GM19467 (cell line): ENCODE data around the gene SSX2IP.
"Not testable (repeated sequence)": the region's sequence is repeated elsewhere in the genome, so short reads cannot be mapped to it uniquely, and the experiment has no call there.

ENCODE experiments used
- ATAC-seq: cut with Tn5 transposase; IDR thresholded peaks from one replicate; pipeline ENCODE4 v1.9.1; 2021; ENCODE audit warnings: mild to moderate bottlenecking, moderate library complexity; ENCODE audit not compliant: unreplicated experiment

SSX2IP gene

DNA sequence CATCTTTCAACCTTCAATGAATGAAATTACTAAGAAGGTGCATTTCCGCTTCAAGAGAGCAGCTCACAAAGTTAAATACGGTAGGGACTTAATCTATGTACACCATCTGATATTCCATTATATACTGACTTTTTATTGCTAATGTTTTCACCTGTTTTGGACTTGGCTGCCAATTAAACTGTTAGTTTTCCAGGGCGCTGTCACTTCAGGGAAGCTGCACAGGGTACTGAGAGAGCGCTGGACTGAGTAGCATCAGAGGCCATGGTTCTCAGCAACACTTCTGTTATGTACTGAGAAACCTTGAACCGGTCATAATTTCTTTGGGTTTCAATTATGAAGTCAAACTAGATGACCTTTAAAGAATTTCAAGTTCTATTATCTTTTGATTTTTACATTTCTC is 8.2 kb downstream of the SSX2IP start:
- no peak for ATAC-seq

DNA sequence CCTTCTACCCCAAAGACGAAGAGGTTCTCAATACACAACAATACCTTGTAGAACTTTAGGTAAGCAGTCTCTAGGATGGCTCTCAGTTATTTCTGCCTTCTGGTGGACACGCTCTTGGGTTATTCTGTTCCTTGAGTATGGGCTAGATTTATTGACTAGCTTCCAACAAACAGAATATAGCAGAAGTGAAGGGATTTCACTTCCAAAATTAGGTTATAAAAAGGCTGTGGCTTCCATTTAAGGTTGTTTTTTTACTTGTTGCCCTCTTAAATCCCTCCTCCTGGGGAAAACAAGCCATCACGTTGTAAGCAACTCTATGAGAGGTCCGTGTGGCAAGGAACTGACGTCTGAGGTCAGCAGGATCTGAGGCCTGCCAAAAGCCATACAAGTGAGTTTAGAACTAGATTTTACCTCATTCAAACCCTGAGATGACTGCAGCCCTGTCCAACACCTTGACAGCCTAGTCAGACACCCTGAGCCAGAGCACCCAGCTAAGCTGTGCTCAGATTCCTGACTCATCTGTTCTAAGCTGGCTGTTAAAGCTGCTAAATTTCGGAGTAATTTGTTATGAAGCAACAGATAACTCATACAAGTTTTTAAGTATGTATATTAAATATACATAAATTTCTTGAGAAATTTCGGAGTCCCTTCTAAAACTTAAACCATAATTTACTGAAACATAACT is 12.7 kb downstream of the SSX2IP start:
- ATAC-seq = no peak

DNA sequence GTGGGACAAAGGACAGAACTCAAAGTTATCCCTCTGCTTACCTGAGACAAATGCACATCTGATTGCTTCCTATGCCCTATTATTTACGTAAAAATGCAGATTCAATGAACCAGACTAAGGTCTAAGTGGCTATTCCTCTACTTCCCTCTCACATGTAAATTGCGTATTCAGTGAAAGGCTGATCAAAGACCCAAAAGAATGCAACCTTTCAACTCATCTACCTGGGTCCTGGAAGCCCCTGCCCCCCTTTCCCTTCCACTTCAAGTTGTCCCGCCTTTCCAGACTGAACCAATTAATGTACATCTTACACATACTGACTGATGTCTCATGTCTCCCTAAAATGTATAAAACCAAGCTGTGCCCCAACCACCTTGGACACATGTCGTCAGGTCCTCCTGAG is 14.6 kb downstream of the SSX2IP start:
- no peak for ATAC-seq

DNA sequence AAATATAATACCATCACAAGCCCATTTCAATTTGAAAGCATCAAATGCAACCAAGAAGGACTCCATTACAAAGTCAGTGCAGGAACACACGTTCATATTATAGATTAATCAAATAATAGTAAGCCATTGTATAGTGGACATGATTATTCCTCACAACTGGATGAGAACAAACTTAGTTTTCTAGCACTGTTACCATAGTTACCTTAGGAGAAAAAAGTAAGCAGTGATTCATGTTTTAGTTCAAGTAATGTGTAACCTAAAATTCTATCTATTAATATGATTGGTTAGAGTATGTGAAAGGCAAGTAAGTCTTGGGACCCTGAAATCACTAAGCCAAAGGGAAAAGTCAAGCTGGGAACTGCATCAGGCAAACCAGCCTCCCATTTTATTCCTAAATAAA is 15.2 kb downstream of the SSX2IP start:
- no peak for ATAC-seq

DNA sequence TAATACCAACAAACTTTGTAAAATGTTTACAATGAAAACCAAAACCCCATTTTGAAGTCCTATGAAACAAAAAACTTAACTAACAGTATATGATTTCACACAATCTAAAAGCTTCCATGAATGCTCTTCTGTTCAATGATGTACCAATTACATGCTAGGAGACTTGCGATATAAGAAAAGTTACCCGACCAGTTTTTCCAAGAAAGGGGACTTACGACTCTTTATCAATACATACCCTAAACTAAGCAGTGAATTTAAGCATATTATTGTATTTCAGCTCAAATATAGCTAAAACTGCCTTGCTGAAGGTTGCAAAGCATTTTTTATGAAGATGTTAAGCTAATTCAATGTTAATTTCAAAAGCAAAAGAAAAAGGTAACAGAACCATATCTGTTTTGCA is 15.6 kb downstream of the SSX2IP start:
- ATAC-seq = no peak

DNA sequence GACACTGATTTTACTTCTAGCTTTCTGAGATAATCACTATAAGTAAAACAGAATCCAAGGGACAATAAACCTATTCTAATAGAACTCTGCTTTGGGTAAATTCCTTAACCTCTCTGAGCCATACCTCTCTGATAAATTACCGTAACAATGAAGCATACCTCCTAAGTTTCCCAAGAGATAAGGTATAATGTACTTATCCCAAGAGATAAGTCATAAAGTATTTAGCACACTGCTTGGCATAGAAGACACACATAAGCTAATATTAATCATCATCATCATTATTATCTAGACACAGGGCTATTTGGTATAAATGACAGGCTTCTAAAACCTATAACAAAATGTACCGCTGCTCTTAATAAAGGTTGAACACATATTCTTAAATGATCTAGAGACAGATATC is 16.2 kb downstream of the SSX2IP start:
- ATAC-seq = no peak

DNA sequence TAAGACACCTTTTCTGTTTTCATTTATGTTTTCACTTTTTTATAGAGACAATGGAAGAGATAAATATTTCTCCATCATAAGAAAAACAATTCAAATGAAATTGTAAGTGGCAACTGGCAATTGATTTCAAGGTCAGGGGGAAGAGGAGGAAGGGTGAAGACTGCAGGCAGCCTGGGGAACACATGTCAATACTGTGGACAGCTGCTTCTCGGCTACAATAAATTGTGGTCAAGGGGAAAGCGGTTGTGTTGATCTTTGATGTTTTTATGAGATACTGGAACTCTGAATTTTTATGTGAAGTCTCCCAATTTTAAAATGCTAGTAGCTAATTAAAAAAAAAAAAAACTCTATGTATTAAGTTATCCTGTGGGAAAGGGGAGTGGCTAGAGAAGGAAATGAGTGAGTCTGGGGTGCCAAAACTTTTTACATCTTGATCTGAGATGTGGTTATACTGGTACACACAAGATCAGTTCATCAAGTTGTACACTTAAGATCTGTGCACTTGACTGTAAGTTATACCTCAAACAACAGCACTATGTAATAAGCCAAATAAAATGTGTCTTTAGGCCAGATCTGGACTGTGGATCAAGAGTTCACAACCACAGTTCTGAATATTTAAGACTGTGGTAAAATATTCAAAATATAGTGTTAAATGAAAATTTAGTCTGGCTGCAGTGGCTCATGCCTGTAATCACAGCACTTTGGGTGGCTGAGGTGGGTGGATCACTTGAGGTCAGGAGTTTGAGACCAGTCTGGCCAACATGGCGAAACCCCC is 18.0 kb downstream of the SSX2IP start:
- ATAC-seq = no peak

DNA sequence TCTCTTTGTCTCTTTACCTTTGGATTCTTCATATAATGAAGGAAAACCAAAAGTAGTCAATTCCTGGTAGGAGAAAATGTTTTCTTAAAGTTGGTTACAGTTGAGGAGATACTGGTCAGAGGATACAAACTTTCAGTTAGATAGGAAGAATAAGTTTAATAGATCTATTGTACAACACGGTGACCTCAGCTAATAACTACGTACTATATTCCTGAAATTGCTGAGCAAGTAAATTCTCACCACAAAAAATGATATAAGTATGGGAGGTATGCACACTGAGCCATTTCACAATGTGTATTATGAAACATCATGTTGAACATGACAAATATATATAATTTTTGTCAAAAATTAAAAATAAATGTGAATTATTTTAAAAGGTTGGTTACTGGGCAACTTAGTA is 20.4 kb downstream of the SSX2IP start:
- ATAC-seq = no peak

DNA sequence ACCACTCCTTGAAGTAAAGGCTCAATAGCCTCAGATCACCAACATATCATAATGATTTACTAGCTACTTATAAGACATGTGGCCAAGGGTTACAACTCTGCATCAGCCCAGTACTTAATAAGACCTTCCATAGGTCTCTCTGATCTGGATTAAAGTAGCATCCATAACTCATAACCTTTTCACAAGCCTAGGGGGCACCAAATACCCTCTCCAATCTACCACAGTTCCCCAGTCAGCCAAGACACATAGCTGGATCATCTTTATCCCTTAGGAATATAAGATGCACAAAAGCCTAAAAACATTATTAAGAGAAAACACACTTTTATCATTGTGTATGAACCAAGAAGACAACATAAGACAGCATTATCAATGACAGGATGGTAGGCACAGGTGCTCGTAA is 22.1 kb downstream of the SSX2IP start:
- ATAC-seq = no peak

DNA sequence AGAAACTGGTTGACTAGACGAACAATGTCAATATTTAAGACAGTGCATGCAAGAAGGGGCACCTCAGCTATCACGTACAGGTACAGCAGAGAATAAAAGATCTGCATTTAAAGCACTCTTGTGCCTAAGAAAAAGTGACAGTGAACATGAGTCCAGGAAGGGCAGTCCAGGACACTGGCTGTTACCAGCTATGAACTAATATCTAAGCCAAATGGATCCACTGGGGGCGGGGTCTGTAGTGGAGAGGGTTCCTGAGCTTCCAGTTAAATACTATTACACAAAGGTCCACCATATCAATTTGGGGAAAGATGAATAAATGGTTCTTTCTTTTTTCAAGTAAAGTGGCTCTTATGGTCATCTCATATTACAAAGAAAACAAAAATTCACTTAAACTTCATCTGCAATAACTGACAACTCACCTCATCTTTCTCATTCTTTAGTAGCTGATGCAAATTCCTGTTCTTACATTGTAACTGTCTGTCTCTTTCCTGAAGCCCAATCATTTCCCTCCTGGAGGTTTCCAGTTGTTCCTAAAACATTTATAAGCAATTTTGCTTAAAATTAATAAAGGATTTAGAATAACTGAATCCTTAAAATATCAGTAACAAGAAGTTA is 24.5 kb downstream of the SSX2IP start:
- no peak for ATAC-seq

DNA sequence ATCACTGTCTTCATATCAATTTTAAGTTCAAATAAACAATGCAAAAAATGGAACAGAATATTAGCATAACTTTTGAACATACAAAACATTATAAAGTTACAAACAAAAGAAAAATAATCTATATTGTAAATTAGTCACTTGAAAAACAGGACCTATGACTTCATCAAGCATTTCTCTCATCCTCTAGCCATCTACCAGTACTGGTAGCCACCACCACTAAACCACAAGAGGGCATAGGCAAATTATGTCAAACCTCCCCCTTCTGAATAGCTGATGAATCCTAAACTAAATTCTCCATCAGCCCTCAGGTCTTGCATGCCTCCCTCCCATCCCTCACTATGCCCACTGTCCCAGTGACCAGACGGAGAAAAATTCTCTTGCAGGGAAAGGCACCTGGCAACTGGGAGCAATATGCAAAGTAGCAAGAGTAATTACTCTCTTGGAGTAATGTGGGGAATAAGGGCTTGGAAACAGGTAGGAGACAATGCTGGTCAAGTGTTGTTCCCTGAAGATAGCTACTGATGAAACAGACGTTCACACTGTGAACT is 37.1 kb downstream of the SSX2IP start:
- no peak for ATAC-seq

DNA sequence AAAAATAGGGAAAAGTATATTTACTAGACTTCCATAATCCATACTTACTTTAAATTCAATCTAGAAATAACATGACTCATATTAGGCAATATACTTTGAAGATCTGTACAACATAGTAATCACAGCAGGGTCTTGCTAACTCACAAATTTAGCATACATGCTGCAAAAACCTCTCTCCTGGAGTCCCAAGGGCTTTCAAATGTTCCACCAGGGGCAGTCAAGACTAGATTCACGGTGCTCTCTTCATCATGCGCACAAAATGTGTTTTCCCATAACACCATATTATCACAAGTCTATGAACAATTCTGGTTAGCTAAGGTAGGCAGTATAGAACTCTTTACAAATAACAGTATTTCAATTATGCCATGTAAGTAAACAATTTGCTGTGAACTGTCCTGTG is 45.8 kb downstream of the SSX2IP start:
- no peak for ATAC-seq

DNA sequence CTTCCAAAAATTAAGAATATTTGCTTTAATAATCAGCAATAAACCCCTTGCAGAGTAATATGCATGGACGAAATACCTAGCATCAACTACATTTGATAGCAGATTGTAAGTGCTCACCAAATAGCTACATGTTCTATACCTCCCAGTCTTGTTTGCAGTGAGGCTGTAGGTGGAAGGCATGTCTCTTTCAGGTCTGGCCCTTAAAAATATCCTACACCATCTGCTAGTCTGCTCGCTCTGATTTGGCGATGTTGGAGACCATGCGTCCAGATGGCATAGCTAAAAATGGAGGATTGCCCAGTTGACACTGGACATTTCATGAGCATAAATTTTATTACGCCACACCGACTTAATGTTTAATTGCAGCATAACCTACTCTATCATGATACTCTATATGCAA is 47.1 kb downstream of the SSX2IP start:
- no peak for ATAC-seq

DNA sequence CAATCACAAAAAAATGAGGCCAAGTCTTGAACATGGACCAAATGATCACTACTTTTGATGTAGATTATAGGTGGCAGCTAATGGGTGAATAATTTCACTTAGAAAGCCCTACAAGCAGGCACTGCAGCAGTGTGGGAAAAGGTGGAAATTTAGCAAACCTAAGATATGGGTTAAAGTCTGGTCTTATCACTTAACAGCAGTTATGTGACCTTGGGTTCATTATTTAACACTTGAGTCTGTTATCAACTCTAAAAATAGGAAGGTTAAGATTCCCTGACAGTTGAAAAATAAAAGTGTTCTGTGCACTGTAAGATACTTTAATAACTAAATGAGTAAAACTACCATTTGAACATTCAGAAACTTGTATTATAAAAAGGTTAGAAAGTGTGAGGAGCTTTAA is 47.5 kb downstream of the SSX2IP start:
- no peak for ATAC-seq

DNA sequence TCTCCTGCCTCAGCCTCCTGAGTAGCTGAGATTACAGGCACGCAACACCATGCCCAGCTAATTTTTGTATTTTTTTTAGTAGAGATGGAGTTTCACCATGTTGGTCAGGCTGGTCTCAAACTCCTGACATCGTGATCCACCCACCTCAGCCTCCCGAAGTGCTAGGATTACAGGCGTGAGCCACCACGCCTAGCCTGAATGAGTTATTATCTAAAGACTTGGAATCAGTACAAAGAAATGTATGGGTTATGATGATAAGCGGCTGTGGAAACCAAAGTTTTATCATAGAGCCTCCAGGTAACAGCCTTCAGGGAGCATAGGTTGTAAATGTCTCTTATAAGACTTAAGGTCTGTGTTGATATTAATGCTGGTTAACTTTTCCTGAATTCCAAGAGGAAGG is 50.5 kb downstream of the SSX2IP start:
- ATAC-seq = not testable (repeated sequence)

DNA sequence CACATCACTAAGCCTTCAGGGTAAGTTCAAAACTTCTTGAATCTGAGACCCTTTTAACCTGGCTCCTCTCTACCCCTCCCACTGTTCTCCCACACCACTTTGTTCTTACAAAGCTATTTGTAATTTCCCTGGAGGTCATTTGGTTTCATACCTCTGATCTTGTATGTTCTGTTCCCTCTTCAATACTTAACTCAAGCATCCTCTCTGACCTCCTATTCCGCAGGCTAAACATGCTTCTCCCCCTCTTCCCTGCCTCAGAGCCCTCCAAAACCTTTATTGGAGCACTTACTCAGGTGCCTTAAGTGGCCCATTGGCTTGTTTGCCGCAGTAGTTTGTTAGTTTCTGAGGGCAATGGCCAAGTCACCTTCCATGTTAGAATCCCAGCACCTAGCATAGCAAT is 54.8 kb downstream of the SSX2IP start:
- ATAC-seq = no peak

DNA sequence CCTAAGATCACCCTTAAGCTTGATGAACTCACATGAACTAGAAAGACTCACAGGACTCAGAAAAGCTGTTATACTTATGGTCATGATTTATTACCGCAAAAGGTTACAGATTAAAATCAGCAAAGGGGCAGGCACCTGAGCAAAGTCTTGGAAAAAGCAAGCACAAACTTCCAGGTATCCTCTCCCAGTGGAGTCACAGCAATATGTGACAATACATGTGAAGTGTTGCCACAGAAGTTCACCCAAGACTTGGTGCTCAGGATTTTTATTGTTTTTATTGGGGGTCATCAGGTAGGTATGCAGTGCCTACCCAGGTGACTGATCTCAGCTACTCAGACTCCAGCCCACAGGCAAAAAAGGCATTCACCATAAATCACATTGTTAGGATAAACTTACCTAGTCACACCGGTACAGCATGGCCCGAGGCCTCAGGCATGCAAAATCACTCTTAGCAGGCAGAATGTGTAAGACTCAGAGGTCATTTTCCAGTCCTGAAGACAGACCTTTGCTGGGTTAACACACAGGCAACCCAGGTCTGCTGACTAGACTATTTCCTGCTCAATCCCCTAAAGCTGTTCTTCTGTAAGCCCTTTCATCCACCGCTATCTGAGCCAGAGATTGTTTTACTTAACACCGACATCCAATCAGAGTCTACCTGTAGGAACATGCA is 55.6 kb downstream of the SSX2IP start:
- ATAC-seq = no peak

DNA sequence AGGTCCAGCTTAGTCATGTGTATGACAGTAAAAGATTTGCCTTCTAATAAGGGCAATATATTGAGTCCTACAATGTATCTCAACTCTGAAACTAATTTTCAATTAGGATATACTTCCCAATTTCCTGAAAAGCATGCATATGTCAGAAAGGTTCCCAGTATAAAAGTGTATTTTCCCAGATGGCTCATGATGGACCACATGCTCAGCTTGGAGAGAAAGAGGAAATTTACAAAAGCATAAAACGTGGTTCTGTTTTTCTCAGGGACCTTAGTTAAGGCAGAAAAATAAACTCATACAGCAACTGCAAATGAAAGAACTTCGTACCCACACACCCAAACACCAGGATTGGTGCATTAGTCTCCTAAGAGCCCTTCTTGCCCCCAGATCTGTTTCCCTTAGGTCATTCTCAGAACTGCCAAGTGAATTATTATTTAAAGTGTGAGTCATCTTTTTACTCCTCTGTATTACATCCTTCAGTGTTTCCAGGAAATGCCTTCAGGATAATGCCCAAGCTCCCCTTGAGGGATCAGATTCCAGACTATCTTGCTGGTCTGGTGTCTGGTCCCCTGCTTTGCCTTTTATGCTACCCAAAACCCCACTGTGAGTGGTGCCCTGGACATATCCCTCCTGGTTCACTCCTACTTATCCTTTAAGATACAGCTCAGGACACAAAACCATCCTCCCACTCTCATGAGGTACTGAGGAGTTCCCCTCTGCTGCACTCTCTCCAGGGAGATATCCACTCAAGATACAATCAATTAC is 57.4 kb downstream of the SSX2IP start:
- ATAC-seq = no peak

DNA sequence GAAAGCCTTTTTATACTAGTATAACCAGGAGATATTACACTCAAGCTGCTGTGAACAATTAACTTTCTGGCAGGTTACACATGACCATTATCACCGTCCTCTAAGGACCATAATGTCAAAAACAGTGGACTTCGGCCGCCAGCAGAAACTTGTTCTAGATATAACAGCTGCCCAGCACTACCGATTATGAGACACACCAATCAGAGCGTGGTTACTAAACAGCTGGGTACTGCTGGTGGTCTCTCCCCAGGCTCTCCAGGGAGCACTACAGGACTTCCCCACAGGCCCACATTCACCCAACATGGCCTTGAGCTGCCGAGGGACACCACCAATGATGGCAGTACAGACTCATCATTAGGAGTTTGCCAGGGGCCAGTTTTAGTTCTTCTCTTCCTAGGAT is 58.1 kb downstream of the SSX2IP start:
- no peak for ATAC-seq

DNA sequence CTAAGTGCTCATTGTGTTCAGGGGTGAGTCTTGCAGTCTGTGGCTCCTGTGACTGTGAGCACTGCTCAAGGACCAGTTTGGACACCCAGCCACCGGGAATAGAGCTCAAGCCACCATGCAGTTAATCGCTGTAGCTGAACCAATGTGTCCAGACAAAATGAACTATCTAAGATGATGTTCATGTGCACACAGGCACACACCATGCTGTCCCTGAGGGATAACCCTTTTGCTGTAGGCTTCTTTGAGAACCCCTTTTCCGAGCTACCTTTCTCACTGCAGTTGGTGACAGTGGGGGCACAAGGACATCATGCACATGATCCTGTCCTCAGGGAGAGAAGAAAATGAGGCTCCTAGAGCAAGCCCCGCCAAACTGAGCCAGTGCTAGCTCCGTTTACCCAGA is 65.4 kb downstream of the SSX2IP start:
- no peak for ATAC-seq

DNA sequence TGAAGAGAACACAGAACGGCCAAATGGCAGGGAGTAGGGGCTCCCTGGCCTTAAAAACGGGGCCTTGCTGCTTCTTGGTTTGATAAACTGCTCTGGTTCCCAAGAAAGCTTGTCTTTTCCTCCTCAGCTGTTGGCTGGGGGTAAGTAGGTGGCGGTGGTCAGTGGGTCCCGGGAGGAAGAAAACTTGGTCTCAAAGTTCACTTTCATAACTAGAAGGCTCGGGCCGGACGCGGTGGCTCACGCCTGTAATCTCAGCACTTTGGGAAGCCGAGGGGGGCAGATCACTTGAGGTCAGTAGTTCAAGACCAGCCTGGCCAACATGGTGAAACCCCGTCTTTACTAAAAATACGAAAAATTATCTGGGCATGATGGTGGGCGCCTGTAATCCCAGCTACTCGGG is 68.7 kb downstream of the SSX2IP start:
- ATAC-seq = no peak
